ENCODE measurements around the gene LRFN2. TPM values are rescaled to one million over a fixed set of nuclear protein-coding genes. Genes with fewer than 3 reads are reported as not detected.

LRFN2 gene
- total RNA-seq, 1 donor from 2014 or later, result not detected

GRCh38 chr6:40610229-40610628 lies 23.1 kb upstream of the LRFN2 start:
- no peak for DNase-seq (ENCODE audit: low read depth)
- TF ChIP-seq CTCF (conservative IDR thresholded peaks at IDR 0.05; ENCODE audit: low read depth, low read length), result no peak
- H3K4me3 ChIP-seq (ENCODE audit: low read depth, low read length), result no peak overlapping the region

DNA sequence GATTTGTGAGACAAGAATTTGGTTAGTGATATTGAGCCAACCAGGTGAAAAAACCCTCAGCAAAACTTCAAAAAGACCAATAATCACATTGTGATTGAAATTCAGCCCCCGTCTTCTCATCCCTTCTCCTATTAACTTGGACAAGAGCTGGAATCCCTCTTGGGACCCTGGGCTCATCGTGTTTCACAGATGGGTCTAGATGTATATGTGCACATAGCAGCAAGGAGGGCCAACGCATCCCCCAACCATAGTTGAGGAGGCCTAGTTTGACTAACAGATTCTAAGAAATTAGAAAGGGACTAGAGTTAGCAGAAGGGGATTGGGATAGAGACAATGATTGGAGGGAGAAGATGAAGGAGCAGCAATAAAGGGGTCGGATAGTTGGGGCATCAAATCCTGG lies 19.8 kb upstream of the LRFN2 start:
- no peak for DNase-seq (ENCODE audit: low read depth)
- no peak overlapping the region for H3K4me3 ChIP-seq (ENCODE audit: low read depth, low read length)
- TF ChIP-seq CTCF (conservative IDR thresholded peaks at IDR 0.05; ENCODE audit: low read depth, low read length), result no peak

DNA sequence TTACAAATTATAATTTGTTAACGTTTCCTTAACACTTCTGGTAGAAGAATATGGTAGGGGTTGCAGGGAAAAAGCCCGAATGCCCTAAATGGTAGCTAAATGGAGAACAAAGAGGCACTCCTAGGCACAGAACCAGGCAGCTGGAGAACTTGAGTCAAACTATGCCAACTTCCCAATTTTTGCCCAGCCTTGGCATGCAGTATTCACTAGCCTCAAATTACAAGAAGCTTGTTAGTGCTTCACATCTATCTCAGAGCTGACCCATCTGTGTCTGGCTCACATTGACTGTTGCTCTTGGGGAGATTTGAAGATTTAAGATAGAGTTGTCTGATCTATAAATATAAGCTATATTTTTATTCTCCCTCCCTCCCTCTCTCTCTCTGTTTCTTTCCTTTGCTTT lies 19.4 kb upstream of the LRFN2 start:
- TF ChIP-seq CTCF (conservative IDR thresholded peaks at IDR 0.05; ENCODE audit: low read depth, low read length), result no peak
- no peak overlapping the region for H3K4me3 ChIP-seq (ENCODE audit: low read depth, low read length)
- no peak for DNase-seq (ENCODE audit: low read depth)

- no peak for TF ChIP-seq CTCF (conservative IDR thresholded peaks at IDR 0.05; ENCODE audit: low read depth, low read length)
- H3K4me3 ChIP-seq (ENCODE audit: low read depth, low read length), result no peak overlapping the region
- no peak for DNase-seq (ENCODE audit: low read depth)
Measured at GRCh38 chr6:40604082-40604481, 16.9 kb upstream of the LRFN2 start.

GRCh38 chr6:40599555-40599954 lies 12.4 kb upstream of the LRFN2 start:
- no peak for DNase-seq (ENCODE audit: low read depth)
- H3K4me3 ChIP-seq (ENCODE audit: low read depth, low read length), result no peak overlapping the region
- no peak for TF ChIP-seq CTCF (conservative IDR thresholded peaks at IDR 0.05; ENCODE audit: low read depth, low read length)

DNA sequence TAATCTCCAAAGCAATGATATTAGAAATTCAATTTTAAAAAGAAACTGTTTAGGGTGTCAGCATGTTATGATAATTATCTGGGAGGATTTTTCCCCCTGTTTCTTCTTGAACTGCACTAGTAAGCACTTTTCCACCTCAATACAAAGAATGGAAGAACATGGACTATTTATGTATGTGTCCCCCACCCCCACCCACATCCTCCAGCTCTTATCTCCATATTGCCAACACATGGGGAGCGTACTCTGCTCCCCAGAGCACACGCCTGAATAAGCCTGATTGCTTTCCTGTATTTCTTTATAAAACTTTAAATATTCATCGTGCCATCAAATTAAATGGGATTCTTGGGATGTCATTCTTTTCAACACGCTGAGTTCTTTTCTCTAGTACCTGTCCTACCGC lies 11.4 kb upstream of the LRFN2 start:
- no peak for TF ChIP-seq CTCF (conservative IDR thresholded peaks at IDR 0.05; ENCODE audit: low read depth, low read length)

GRCh38 chr6:40597301-40597700 lies 10.1 kb upstream of the LRFN2 start:
- no peak overlapping the region for H3K4me3 ChIP-seq (ENCODE audit: low read depth, low read length)
- TF ChIP-seq CTCF (conservative IDR thresholded peaks at IDR 0.05; ENCODE audit: low read depth, low read length), result no peak
- no peak for DNase-seq (ENCODE audit: low read depth)

More for the DNA sequence above, 11.4 kb upstream of the LRFN2 start:
- no peak for DNase-seq (ENCODE audit: low read depth)
- H3K4me3 ChIP-seq (ENCODE audit: low read depth, low read length), result no peak overlapping the region

All from epithelial cell of proximal tubule (primary cell).